Natural killer cell (primary cell): ENCODE data around the gene MIP. TPM values are rescaled to one million over a fixed set of nuclear protein-coding genes. Genes with fewer than 3 reads are reported as not detected.
"Not testable (repeated sequence)": the region's sequence is repeated elsewhere in the genome, so short reads cannot be mapped to it uniquely, and the experiment has no call there.

Source experiments
- ATAC-seq, 3 donors: fragments of 150-1000 bp in 2 of 3; fragments of 200-7000 bp in 1 of 3; cut with Tn5 transposase; 1 replicate in 1 of 3; 2 replicates in 2 of 3; pipeline ENCODE4 v1.10.0; 2021; ENCODE audit warnings: mild to moderate bottlenecking in 2 of 3, moderate library complexity in 2 of 3
- DNase-seq, 2 donors: peaks; one replicate each; pipeline versions ENCODE4 v3.0.0 to v3.0.0-alpha.2; 2013 to 2021; ENCODE audit warnings: mixed read lengths in 1 of 2
- H3K27ac ChIP-seq: one replicate; pipeline ENCODE4 v1.5.1; 2013; ENCODE audit warnings: mild to moderate bottlenecking, low read length
- H3K27me3 ChIP-seq: one replicate; pipeline ENCODE4 v1.6.1; 2013; ENCODE audit warnings: low read length; ENCODE audit not compliant: control insufficient read depth, insufficient read depth
- H3K36me3 ChIP-seq: one replicate; pipeline ENCODE4 v1.6.1; 2013; ENCODE audit warnings: low read length; ENCODE audit not compliant: control insufficient read depth, insufficient read depth
- H3K4me1 ChIP-seq: one replicate; pipeline ENCODE4 v1.6.1; 2013; ENCODE audit warnings: low read length; ENCODE audit not compliant: control insufficient read depth, insufficient read depth
- H3K4me3 ChIP-seq: one replicate; pipeline ENCODE4 v1.5.1; 2013; ENCODE audit warnings: low read length
- H3K9me3 ChIP-seq: one replicate; pipeline ENCODE4 v1.6.1; 2013; ENCODE audit warnings: low read length; ENCODE audit not compliant: control insufficient read depth, insufficient read depth
- H3K27ac Mint-ChIP-seq, 2 donors: one replicate each; pipeline ENCODE4 v1.8.0; 2022; ENCODE audit warnings: mild to moderate bottlenecking in 2 of 2, mixed read lengths in 2 of 2, moderate library complexity in 1 of 2
- H3K27me3 Mint-ChIP-seq, 2 donors: one replicate each; pipeline ENCODE4 v1.8.0; 2022; ENCODE audit warnings: low read depth in 2 of 2, mixed read lengths in 2 of 2
- H3K36me3 Mint-ChIP-seq: one replicate; pipeline ENCODE4 v1.8.0; 2022; ENCODE audit warnings: mixed read lengths
- H3K4me1 Mint-ChIP-seq, 2 donors: one replicate each; pipeline ENCODE4 v1.8.0; 2022; ENCODE audit warnings: mixed read lengths in 2 of 2
- H3K4me3 Mint-ChIP-seq: one replicate; pipeline ENCODE4 v1.8.0; 2022; ENCODE audit warnings: mild to moderate bottlenecking, moderate library complexity, mixed read lengths
- H3K9me3 Mint-ChIP-seq, 2 donors: one replicate each; pipeline ENCODE4 v1.8.0; 2022; ENCODE audit warnings: mixed read lengths in 2 of 2
- CTCF ChIP-seq: fragments of 200-600 bp; IDR thresholded peaks from one replicate; pipeline ENCODE4 v1.8.0; 2022; ENCODE audit warnings: antibody characterized with exemption
- WGBS: methylation state at CpG from one replicate; pipeline ENCODE4 v1.1.7; 2013; ENCODE audit warnings: missing lambda C conversion rate; ENCODE audit not compliant: insufficient coverage; 5-methylcytosine and 5-hydroxymethylcytosine counted together
- intact Hi-C: fragments of 100-400 bp; cut with micrococcal nuclease; formaldehyde crosslinking; loops from one replicate; pipeline ENCODE4 v1.14.2; 2022
- total RNA-seq, 4 donors: library from RNA; stranded (reverse); fragments of 120-200 nt in 1 of 4; gene quantifications; one replicate each; pipeline versions ENCODE4 v1.2.3 to v1.2.4, GENCODE V29; 2013 to 2022

MIP gene
- total RNA-seq, 3 donors from 2014 or later (not counting 1 experiment from before 2014, with no cell fraction given): not detected

- Histone ChIP-seq H3K4me1 (no peaks in the 10 kb centered on the region), H3K9me3 (no peaks in the 10 kb centered on the region), H3K36me3 (no peaks in the 10 kb centered on the region), H3K4me3 (no peak overlapping the region), H3K27ac (no peak overlapping the region), H3K27me3 (no peaks in the 10 kb centered on the region)
- DNase-seq (no peak), ATAC-seq (no peak)
- Mint-ChIP-seq H3K4me3 (no peak overlapping the region), H3K27ac (no peak overlapping the region), H3K9me3 (no peaks in the 10 kb centered on the region), H3K27me3 (no peaks in the 10 kb centered on the region), H3K36me3 (peaks cover 3% of the 10 kb centered on the region), H3K4me1 (no peaks in the 10 kb centered on the region)
- intact Hi-C loops: no loop called here
- 98% methylated on average over 5 of the region's 6 CpGs for WGBS
- no peak for TF ChIP-seq CTCF
These were observed 42.4 kb downstream of the MIP start for GRCh38 chr12:56411781-56412639.

- DNase-seq: no peak
- Histone ChIP-seq H3K4me1 (no peaks in the 10 kb centered on the region), H3K27ac (no peak overlapping the region), H3K9me3 (no peaks in the 10 kb centered on the region), H3K27me3 (no peaks in the 10 kb centered on the region), H3K4me3 (no peak overlapping the region), H3K36me3 (no peaks in the 10 kb centered on the region)
- no peak for ATAC-seq
- H3K4me3 Mint-ChIP-seq: no peak overlapping the region
- H3K36me3 Mint-ChIP-seq: no peaks in the 10 kb centered on the region
- H3K27me3 Mint-ChIP-seq: no peaks in the 10 kb centered on the region
- intact Hi-C loops: no loop called here
- WGBS: 91% methylated on average over 4 of the region's 4 CpGs
- no peaks in the 10 kb centered on the region for H3K4me1 Mint-ChIP-seq
- no peak for TF ChIP-seq CTCF
- no peaks in the 10 kb centered on the region for H3K9me3 Mint-ChIP-seq
- H3K27ac Mint-ChIP-seq: no peak overlapping the region
These were observed 43.7 kb downstream of the MIP start for GRCh38 chr12:56410768-56411167.

- Mint-ChIP-seq H3K36me3 (no peaks in the 10 kb centered on the region), H3K27ac (no peak overlapping the region), H3K9me3 (no peaks in the 10 kb centered on the region), H3K4me1 (no peaks in the 10 kb centered on the region), H3K4me3 (no peak overlapping the region), H3K27me3 (no peaks in the 10 kb centered on the region)
- no peak for TF ChIP-seq CTCF
- Histone ChIP-seq H3K4me3 (no peak overlapping the region), H3K27ac (no peak overlapping the region), H3K4me1 (no peaks in the 10 kb centered on the region), H3K36me3 (no peaks in the 10 kb centered on the region), H3K27me3 (no peaks in the 10 kb centered on the region), H3K9me3 (no peaks in the 10 kb centered on the region)
- DNase-seq: no peak
- intact Hi-C loops: no loop called here
- ATAC-seq: no peak
- 87% methylated on average over 4 of the region's 5 CpGs for WGBS
These were observed 45.5 kb downstream of the MIP start for GRCh38 chr12:56408799-56409417.

GRCh38 chr12:56404227-56404626, 50.2 kb downstream of the MIP start:
- H3K27ac Mint-ChIP-seq, H3K9me3 ChIP-seq, H3K36me3 ChIP-seq, H3K27me3 ChIP-seq, DNase-seq, H3K36me3 Mint-ChIP-seq, H3K27ac ChIP-seq, H3K4me3 ChIP-seq, H3K9me3 Mint-ChIP-seq, ATAC-seq, H3K4me3 Mint-ChIP-seq, H3K4me1 Mint-ChIP-seq, intact Hi-C loops, H3K27me3 Mint-ChIP-seq, H3K4me1 ChIP-seq: not testable (repeated sequence)
- 60% methylated on average over 1 of the region's 3 CpGs for WGBS

- H3K9me3 Mint-ChIP-seq, H3K36me3 Mint-ChIP-seq, intact Hi-C loops, H3K36me3 ChIP-seq, H3K4me1 ChIP-seq, H3K4me3 Mint-ChIP-seq, H3K4me1 Mint-ChIP-seq, H3K27ac Mint-ChIP-seq, H3K27me3 Mint-ChIP-seq, H3K27me3 ChIP-seq, H3K9me3 ChIP-seq, DNase-seq, ATAC-seq, H3K4me3 ChIP-seq, H3K27ac ChIP-seq: not testable (repeated sequence)
These were observed 52.8 kb downstream of the MIP start for GRCh38 chr12:56401612-56402011.

GRCh38 chr12:56401125-56401524, 53.3 kb downstream of the MIP start:
- H3K4me3 ChIP-seq, H3K27ac ChIP-seq, ATAC-seq, H3K27me3 ChIP-seq, DNase-seq, intact Hi-C loops, H3K27ac Mint-ChIP-seq, H3K4me1 ChIP-seq, H3K36me3 Mint-ChIP-seq, H3K27me3 Mint-ChIP-seq, H3K9me3 ChIP-seq, H3K4me3 Mint-ChIP-seq, H3K9me3 Mint-ChIP-seq, H3K36me3 ChIP-seq, H3K4me1 Mint-ChIP-seq: not testable (repeated sequence)
- WGBS: 100% methylated on average over 1 of the region's 3 CpGs
